ENCODE data around the gene GSE1. TPM values are rescaled to one million over a fixed set of nuclear protein-coding genes. Genes with fewer than 3 reads are reported as not detected.

The GSE1 gene
- polyA plus RNA-seq, 1 donor (not counting 4 experiments of a cell fraction or from before 2014, with no cell fraction given): 5.0 TPM

DNA sequence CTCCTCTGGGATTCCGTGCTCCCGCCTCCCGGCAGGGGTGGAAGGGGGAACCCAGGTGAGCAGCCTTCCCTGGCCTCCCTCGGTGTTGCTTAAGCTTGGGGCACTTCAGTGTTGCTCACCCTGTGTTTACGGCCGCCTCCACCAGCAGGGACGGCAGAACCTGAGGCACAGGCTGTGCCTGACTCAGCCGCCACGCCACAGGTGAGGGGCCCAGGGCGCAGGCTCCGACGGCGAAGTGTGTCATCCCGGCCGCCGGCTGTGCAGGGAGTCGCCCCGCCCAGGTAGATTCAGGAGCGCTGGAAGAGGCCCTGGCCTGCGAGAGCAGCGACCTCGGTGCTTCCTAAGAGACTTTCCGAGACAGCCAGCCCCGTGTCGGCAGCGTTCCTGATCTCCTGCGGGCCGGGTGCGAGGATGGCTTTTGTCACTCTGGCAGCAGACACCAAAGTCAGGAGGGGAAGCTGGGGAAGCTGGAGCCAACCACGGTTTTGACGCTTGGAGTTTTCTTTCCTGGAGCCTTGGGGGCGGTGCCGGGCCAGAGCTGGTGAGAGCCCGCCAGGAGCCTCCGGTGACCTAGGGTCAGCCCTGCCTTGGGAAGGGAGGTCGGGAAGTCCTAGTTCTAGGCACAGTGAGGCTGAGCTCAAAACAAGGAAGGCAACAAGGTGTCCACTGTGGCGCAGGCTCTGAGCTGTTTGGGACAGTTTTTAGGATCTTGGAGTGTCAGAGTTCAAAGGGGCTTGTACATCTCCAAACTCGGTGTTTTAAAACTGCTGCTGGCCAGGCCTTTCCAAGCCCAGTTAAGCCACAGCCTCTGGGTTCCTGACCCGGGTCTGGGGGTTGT, 2.1 kb downstream of the GSE1 start:
- no peaks in the 10 kb centered on the region for H3K27me3 ChIP-seq (ENCODE audit: control insufficient read depth, extremely low read depth, insufficient read depth, low read length)
- peaks cover 0 to 2% of the 10 kb centered on the region in 2 experiments for H3K36me3 ChIP-seq (ENCODE audit: control insufficient read depth in 2 of 2, extremely low read depth in 1 of 2, insufficient read depth in 2 of 2, low read length in 2 of 2)
- no peaks in the 10 kb centered on the region for H3K9me1 ChIP-seq (ENCODE audit: control insufficient read depth, extremely low read depth, insufficient read depth, low read length)
- peak overlapping the region; percentile 44 to 67 (median 62) for H3K4me3 ChIP-seq (ENCODE audit: control insufficient read depth in 2 of 3, extremely low read depth in 1 of 3, insufficient read depth in 2 of 3, low read depth in 1 of 3, low read length in 3 of 3)
- dilution Hi-C loops (cut with MboI; ENCODE audit: extremely low pct_ligation_motif_present, low sequenced_read_pairs): no loop called here
- DNase-seq (ENCODE audit: low read depth, low spot score): peak; percentile 63
- peak overlapping the region; percentile 89 for H3K27ac ChIP-seq (ENCODE audit: control insufficient read depth, insufficient read depth, low read length)
- peaks cover 37% of the 10 kb centered on the region for H3K4me1 ChIP-seq (ENCODE audit: control insufficient read depth, extremely low read depth, insufficient read depth, low read length)
- H3K4me2 ChIP-seq (ENCODE audit: control insufficient read depth, extremely low read depth, insufficient read depth, low read depth, low read length): peak overlapping the region; percentile 81
- peak overlapping the region; percentile 62 for H2AFZ ChIP-seq (ENCODE audit: control insufficient read depth, low read length)
- H3K9me3 ChIP-seq (ENCODE audit: control insufficient read depth, low read depth, low read length): no peaks in the 10 kb centered on the region
- TF ChIP-seq CTCF (optimal IDR thresholded peaks at IDR 0.05 in 1 of 3, IDR thresholded peaks at IDR 0.05 in 1 of 3, conservative IDR thresholded peaks at IDR 0.05 in 1 of 3; ENCODE audit: extremely low read depth in 1 of 3, insufficient read depth in 2 of 3, low read length in 3 of 3) (peak in 2 of 3 experiments; percentile 7 to 15), EZH2 (IDR thresholded peaks at IDR 0.05; ENCODE audit: low read length) (no peak)
- peak overlapping the region; percentile 79 for H3K9ac ChIP-seq (ENCODE audit: control insufficient read depth, extremely low read depth, insufficient read depth, low read length)
- peaks cover 12% of the 10 kb centered on the region for H4K20me1 ChIP-seq (ENCODE audit: control insufficient read depth, extremely low read depth, insufficient read depth, low read length)
- peak; percentile 51 for FAIRE-seq
- peaks cover 5% of the 10 kb centered on the region for H3K79me2 ChIP-seq (ENCODE audit: control insufficient read depth, insufficient read depth, low read length)

DNA sequence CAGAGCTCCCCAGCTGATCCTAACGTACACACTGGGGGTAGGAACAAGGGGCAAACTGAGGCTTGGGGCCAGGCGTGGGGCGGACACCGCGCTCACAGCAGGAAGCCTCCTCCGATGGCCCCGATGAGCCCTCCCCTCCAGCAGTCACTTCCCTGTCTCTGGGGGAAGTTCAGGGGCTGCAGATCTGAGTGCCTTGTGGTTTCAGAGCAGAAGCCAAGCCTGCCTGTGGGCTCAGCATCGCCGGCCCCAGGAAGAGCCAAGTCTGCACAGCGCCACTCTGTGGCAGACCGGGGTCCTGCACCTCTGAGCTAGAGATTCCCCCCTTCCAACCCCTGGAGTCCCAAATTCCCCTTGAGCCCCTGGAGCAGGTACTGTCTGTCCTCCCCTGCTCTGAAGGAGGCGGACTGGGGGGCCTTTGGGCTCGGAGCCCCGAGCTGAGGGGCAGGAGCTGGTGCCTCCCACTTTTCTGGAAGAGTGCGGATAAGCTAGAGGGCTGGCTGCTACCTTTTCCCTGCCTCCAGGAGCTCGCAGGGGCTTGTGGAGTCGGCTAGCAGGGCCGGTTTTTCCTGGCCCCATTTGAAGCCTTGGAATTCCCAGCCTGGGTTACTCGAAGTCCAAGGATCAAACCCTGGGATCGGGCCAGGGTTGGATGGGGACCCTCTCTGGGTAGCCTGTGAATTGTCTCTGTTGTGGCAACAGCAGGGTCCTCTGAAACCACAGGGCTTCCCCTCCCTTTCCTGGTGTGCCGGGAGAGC, 2.9 kb downstream of the GSE1 start:
- no peaks in the 10 kb centered on the region for H3K27me3 ChIP-seq (ENCODE audit: control insufficient read depth, extremely low read depth, insufficient read depth, low read length)
- H3K79me2 ChIP-seq (ENCODE audit: control insufficient read depth, insufficient read depth, low read length): peaks cover 5% of the 10 kb centered on the region
- H3K4me1 ChIP-seq (ENCODE audit: control insufficient read depth, extremely low read depth, insufficient read depth, low read length): peaks cover 31% of the 10 kb centered on the region
- dilution Hi-C loops (cut with MboI; ENCODE audit: extremely low pct_ligation_motif_present, low sequenced_read_pairs): no loop called here
- peak overlapping the region; percentile 81 for H3K4me2 ChIP-seq (ENCODE audit: control insufficient read depth, extremely low read depth, insufficient read depth, low read depth, low read length)
- no peaks in the 10 kb centered on the region for H3K9me1 ChIP-seq (ENCODE audit: control insufficient read depth, extremely low read depth, insufficient read depth, low read length)
- FAIRE-seq (peak; percentile 70), DNase-seq (ENCODE audit: low read depth, low spot score) (no peak)
- H3K4me3 ChIP-seq (ENCODE audit: control insufficient read depth in 2 of 3, extremely low read depth in 1 of 3, insufficient read depth in 2 of 3, low read depth in 1 of 3, low read length in 3 of 3): peak overlapping the region; percentile 29 to 67 (median 41)
- H3K36me3 ChIP-seq (ENCODE audit: control insufficient read depth in 2 of 2, extremely low read depth in 1 of 2, insufficient read depth in 2 of 2, low read length in 2 of 2): peaks cover 0 to 2% of the 10 kb centered on the region in 2 experiments
- TF ChIP-seq CTCF (optimal IDR thresholded peaks at IDR 0.05 in 1 of 3, IDR thresholded peaks at IDR 0.05 in 1 of 3, conservative IDR thresholded peaks at IDR 0.05 in 1 of 3; ENCODE audit: extremely low read depth in 1 of 3, insufficient read depth in 2 of 3, low read length in 3 of 3): peak; percentile 91 to 98 (median 97)
- no peak for TF ChIP-seq EZH2 (IDR thresholded peaks at IDR 0.05; ENCODE audit: low read length)
- no peak overlapping the region for H2AFZ ChIP-seq (ENCODE audit: control insufficient read depth, low read length)
- no peaks in the 10 kb centered on the region for H3K9me3 ChIP-seq (ENCODE audit: control insufficient read depth, low read depth, low read length)
- H4K20me1 ChIP-seq (ENCODE audit: control insufficient read depth, extremely low read depth, insufficient read depth, low read length): peaks cover 15% of the 10 kb centered on the region
- H3K9ac ChIP-seq (ENCODE audit: control insufficient read depth, extremely low read depth, insufficient read depth, low read length): peak overlapping the region; percentile 79
- peak overlapping the region; percentile 89 for H3K27ac ChIP-seq (ENCODE audit: control insufficient read depth, insufficient read depth, low read length)

Measured in keratinocyte (primary cell).